SU-DHL-6 (cell line): Measurements from ENCODE around the gene CABP2.
"Not testable (repeated sequence)": the region's sequence is repeated elsewhere in the genome, so short reads cannot be mapped to it uniquely, and the experiment has no call there.

Experiments
- H2AFZ ChIP-seq: fragments of 200-600 bp; sonication (generic); 2 replicates; pipeline ENCODE4 v1.6.1; 2014; ENCODE audit warnings: low read depth, mild to moderate bottlenecking, moderate library complexity, mixed read lengths, antibody characterized with exemption, low read length; ENCODE audit not compliant: severe bottlenecking
- H3F3A ChIP-seq: fragments of 200-600 bp; shearing (Covaris generic); 2 replicates; pipeline ENCODE4 v1.6.0; 2016; ENCODE audit warnings: antibody characterized with exemption, mild to moderate bottlenecking; ENCODE audit not compliant: insufficient read depth
- H3K27ac ChIP-seq: fragments of 200-600 bp; sonication (generic); 2 replicates; pipeline ENCODE4 v1.5.1; 2016; ENCODE audit warnings: low read depth, mild to moderate bottlenecking, low read length, moderate library complexity, mixed read lengths
- H3K27me3 ChIP-seq: fragments of 200-600 bp; sonication (generic), shearing (Covaris generic); 2 replicates; pipeline ENCODE4 v1.6.0; 2014; ENCODE audit warnings: mild to moderate bottlenecking, low read length
- H3K36me3 ChIP-seq: fragments of 200-600 bp; sonication (generic); 2 replicates; pipeline ENCODE4 v1.6.1; 2014; ENCODE audit warnings: mild to moderate bottlenecking, low read length, mixed read lengths
- H3K4me2 ChIP-seq: fragments of 300-600, 200-600 bp; shearing (Covaris generic), sonication (generic); 2 replicates; pipeline ENCODE4 v1.6.0; 2014; ENCODE audit warnings: low read length, low read depth, mild to moderate bottlenecking; ENCODE audit not compliant: poor library complexity, severe bottlenecking
- H3K4me3 ChIP-seq: fragments of 200-600 bp; sonication (generic); 2 replicates; pipeline ENCODE4 v1.5.1; 2014; ENCODE audit warnings: antibody characterized with exemption, low read length, mild to moderate bottlenecking, mixed read lengths; ENCODE audit not compliant: insufficient read depth, poor library complexity, severe bottlenecking
- H3K79me2 ChIP-seq: fragments of 200-600 bp; sonication (generic); 2 replicates; pipeline ENCODE4 v1.6.1; 2014; ENCODE audit warnings: mild to moderate bottlenecking, low read length, moderate library complexity; ENCODE audit not compliant: insufficient read depth
- H3K9ac ChIP-seq: fragments of 200-600 bp; sonication (generic); 2 replicates; pipeline ENCODE4 v1.7.0; 2014; ENCODE audit warnings: mild to moderate bottlenecking, low read length
- H3K9me2 ChIP-seq: fragments of 200-600 bp; sonication (generic); replicated peaks from 2 replicates; pipeline ENCODE4 v1.6.1; 2014; ENCODE audit warnings: low read length; ENCODE audit not compliant: insufficient read depth
- H3K9me3 ChIP-seq: fragments of 200-600 bp; sonication (generic); 2 replicates; pipeline ENCODE4 v1.6.1; 2014; ENCODE audit warnings: low read length, mixed read lengths; ENCODE audit not compliant: insufficient read depth
- H4K20me1 ChIP-seq: fragments of 200-600 bp; sonication (generic); 2 replicates; pipeline ENCODE4 v1.6.1; 2014; ENCODE audit warnings: low read depth, mild to moderate bottlenecking, antibody characterized with exemption, low read length, moderate library complexity, mixed read lengths
- CTCF ChIP-seq: fragments of 200-600 bp; sonication (generic); IDR thresholded peaks from one replicate; pipeline ENCODE4 v1.5.1; 2017; ENCODE audit warnings: antibody characterized with exemption, mild to moderate bottlenecking, low read length, moderate library complexity; ENCODE audit not compliant: insufficient read depth, poor library complexity, severe bottlenecking
- EZH2phosphoT487 ChIP-seq: fragments of 200-600 bp; sonication (generic), shearing (Covaris generic); conservative IDR thresholded peaks from 2 replicates; pipeline ENCODE4 v1.6.1; 2018; ENCODE audit warnings: mild to moderate bottlenecking, antibody characterized with exemption, low read length, moderate library complexity, mixed read lengths

CABP2 gene

DNA sequence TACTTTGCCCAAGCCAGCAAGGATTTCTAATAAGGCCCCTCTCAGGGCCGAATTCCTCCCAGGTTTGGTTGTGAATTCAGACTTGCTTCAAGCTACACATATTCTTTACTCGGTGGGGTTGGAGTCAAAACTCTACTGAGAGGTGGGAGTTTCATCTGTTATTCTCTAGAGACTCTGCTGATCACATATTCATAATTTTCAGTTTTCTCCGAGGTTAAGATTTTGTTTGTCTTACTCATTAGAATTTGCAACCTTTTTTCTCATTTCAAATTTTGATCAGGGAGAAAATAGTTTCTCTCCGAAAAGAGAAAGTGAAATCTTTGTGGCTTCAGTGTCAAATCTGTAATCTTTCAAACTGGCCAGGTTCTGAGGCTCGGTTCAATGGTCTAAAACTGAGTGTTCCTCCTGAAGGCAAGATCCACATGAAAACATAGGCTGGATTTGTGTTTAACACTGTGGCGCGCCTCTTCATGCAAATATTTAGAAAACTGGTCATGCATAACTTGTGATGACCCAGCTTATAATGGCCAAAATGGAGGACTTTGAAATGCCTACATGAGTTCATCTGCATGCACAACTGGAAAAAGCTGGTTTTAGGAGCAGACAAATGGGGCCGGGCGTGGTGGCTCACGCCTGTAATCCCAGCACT lies 38.8 kb upstream of the CABP2 start:
- H3K4me3 ChIP-seq: no peak overlapping the region
- no peak overlapping the region for H3K9ac ChIP-seq
- no peak overlapping the region for H2AFZ ChIP-seq
- no peaks in the 10 kb centered on the region for H3K9me2 ChIP-seq
- no peak overlapping the region for H3K4me2 ChIP-seq
- H4K20me1 ChIP-seq: no peaks in the 10 kb centered on the region
- no peaks in the 10 kb centered on the region for H3K9me3 ChIP-seq
- H3K79me2 ChIP-seq: no peaks in the 10 kb centered on the region
- H3K36me3 ChIP-seq: no peaks in the 10 kb centered on the region
- no peak overlapping the region for H3K27ac ChIP-seq
- no peaks in the 10 kb centered on the region for H3K27me3 ChIP-seq
- TF ChIP-seq CTCF: no peak
- no peak for TF ChIP-seq EZH2phosphoT487
- H3F3A ChIP-seq: no peaks in the 10 kb centered on the region

DNA sequence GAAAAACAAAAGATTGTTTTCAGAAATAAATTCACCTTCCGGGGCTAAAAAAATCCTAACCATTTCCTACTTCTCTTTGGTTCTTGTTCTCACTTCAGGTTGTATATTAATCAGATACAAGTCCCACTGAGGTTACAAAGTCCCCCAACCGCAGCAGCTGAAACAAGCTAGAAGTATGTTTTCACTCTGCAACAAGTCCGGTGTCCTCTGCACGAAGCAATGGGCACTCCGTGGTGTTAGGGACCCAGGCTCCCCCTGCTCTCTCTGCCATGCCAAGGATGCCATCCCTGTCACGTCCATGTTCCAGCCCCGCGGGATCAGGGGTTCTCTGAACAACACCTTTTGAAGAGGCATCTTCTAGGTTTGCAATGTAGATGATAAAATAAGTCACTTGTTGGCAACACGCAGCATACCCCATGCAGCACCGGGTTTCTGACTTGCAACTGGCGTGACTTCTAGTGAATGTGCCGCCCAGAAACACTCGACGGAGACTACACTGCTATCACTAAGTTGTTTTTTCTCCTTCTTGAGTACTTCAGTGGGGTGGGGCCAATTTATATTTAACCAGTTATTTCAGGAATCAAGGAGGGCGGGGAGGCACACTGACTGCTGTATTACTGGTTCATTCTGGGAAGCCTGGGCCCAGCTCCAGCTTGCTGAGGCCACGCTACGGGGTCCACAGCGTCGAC lies 35.0 kb upstream of the CABP2 start:
- no peaks in the 10 kb centered on the region for H3F3A ChIP-seq
- no peak overlapping the region for H3K9ac ChIP-seq
- H2AFZ ChIP-seq: no peak overlapping the region
- no peak overlapping the region for H3K4me3 ChIP-seq
- H3K79me2 ChIP-seq: no peaks in the 10 kb centered on the region
- H3K36me3 ChIP-seq: no peaks in the 10 kb centered on the region
- H3K9me3 ChIP-seq: no peaks in the 10 kb centered on the region
- H3K27ac ChIP-seq: no peak overlapping the region
- H3K4me2 ChIP-seq: no peak overlapping the region
- no peaks in the 10 kb centered on the region for H4K20me1 ChIP-seq
- H3K27me3 ChIP-seq: no peaks in the 10 kb centered on the region
- no peaks in the 10 kb centered on the region for H3K9me2 ChIP-seq
- TF ChIP-seq EZH2phosphoT487 (no peak), CTCF (no peak)

GRCh38 chr11:67556244-67556643 lies 33.0 kb upstream of the CABP2 start:
- no peaks in the 10 kb centered on the region for H4K20me1 ChIP-seq
- H3K4me3 ChIP-seq: no peak overlapping the region
- H3F3A ChIP-seq: no peaks in the 10 kb centered on the region
- H3K9me2 ChIP-seq: no peaks in the 10 kb centered on the region
- H3K9ac ChIP-seq: no peak overlapping the region
- TF ChIP-seq EZH2phosphoT487 (no peak), CTCF (no peak)
- H3K79me2 ChIP-seq: no peaks in the 10 kb centered on the region
- no peaks in the 10 kb centered on the region for H3K27me3 ChIP-seq
- H3K4me2 ChIP-seq: no peak overlapping the region
- no peak overlapping the region for H3K27ac ChIP-seq
- H3K36me3 ChIP-seq: no peaks in the 10 kb centered on the region
- peaks cover 11% of the 10 kb centered on the region; the same call in 1 of the 2 replicates for H3K9me3 ChIP-seq
- H2AFZ ChIP-seq: no peak overlapping the region

- H2AFZ ChIP-seq, H3K36me3 ChIP-seq, H3K9me2 ChIP-seq, H3K27ac ChIP-seq, H3K9ac ChIP-seq, H3F3A ChIP-seq, H4K20me1 ChIP-seq, H3K27me3 ChIP-seq, H3K4me2 ChIP-seq, H3K79me2 ChIP-seq, H3K4me3 ChIP-seq: not testable (repeated sequence)
- H3K9me3 ChIP-seq: peaks cover 15% of the 10 kb centered on the region; the same call in 1 of the 2 replicates
These were observed 28.5 kb upstream of the CABP2 start for GRCh38 chr11:67551697-67552096.
